Adipose tissue (tissue), 3 donors: ENCODE measurements around the gene ARMH1. TPM values are rescaled to one million over a fixed set of nuclear protein-coding genes. Genes with fewer than 3 reads are reported as not detected.
"Not testable (repeated sequence)": the region's sequence is repeated elsewhere in the genome, so short reads cannot be mapped to it uniquely, and the experiment has no call there.

Experiments
- H3K27ac ChIP-seq: one replicate; pipeline ENCODE4 v1.5.1; 2013; ENCODE audit warnings: low read depth, low read length
- WGBS, 3 donors: extraction: QIAGEN DNeasy Blood & Tissue Kit; methylation state at CpG; one replicate each; pipeline ENCODE4 v1.1.7; 2013; 5-methylcytosine and 5-hydroxymethylcytosine counted together
- polyA plus RNA-seq, 3 donors: library from polyadenylated mRNA; stranded (reverse); fragments of 200-250 nt; gene quantifications; one replicate each; pipeline ENCODE4 v1.2.3, GENCODE V29; 2013
- donor health status: healthy with polysubstance abuse.
- donor health status: Bipolar disorder and iron deficiency.
- donor health status: healthy.

Gene ARMH1
- polyA plus RNA-seq, 3 donors = 0.56 to 5.1 (median 4.4) TPM

DNA sequence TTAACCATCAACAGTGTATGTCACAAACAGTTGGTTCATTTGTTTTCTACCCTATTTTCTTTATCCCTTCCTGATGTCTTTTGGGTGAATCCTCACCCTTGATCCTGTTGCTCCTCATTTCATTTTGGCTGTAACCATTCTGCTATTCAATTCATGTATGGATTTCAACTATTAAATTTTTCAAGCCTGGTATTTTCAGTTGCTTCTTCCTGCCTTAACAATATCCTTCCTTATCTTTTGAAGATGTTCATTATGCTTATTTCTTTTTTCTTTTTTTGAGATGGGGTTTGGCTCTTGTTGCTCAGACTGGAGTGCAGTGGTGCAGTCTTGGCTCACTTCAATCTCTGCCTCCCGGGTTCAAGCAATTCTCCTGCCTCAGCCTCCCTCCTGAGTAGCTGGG lies 59.3 kb downstream of the ARMH1 start:
- WGBS, 3 donors = 68 to 86% (median 72%) methylated on average over 1 of the region's 1 CpG
- no peak overlapping the region for H3K27ac ChIP-seq

DNA sequence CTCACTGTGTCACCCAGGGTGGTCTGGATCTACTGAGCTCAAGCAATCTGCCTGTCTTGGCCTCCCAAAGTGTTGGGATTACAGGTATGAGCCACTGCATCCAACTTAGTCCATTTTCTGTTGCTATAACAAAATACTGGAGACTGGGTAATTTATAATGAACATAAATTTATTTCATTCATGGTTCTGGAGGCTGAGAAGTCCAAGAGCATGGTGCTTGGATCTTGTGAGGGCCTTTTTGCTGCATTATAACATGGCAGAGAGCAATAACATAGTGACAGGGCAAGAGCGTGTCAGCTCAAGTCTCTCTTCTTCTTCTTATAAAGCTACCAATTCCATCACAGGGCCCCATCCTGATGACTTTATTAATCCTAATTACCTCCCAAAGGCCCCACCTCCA lies 61.5 kb downstream of the ARMH1 start:
- WGBS, 3 donors = 93 to 100% (median 100%) methylated on average over 1 of the region's 1 CpG

GRCh38 chr1:44738953-44739306 lies 64.4 kb downstream of the ARMH1 start:
- 15 to 83% (median 74%) methylated on average over 1 of the region's 1 CpG for WGBS, 3 donors

More for the DNA sequence above, 61.5 kb downstream of the ARMH1 start:
- H3K27ac ChIP-seq = no peak overlapping the region

DNA sequence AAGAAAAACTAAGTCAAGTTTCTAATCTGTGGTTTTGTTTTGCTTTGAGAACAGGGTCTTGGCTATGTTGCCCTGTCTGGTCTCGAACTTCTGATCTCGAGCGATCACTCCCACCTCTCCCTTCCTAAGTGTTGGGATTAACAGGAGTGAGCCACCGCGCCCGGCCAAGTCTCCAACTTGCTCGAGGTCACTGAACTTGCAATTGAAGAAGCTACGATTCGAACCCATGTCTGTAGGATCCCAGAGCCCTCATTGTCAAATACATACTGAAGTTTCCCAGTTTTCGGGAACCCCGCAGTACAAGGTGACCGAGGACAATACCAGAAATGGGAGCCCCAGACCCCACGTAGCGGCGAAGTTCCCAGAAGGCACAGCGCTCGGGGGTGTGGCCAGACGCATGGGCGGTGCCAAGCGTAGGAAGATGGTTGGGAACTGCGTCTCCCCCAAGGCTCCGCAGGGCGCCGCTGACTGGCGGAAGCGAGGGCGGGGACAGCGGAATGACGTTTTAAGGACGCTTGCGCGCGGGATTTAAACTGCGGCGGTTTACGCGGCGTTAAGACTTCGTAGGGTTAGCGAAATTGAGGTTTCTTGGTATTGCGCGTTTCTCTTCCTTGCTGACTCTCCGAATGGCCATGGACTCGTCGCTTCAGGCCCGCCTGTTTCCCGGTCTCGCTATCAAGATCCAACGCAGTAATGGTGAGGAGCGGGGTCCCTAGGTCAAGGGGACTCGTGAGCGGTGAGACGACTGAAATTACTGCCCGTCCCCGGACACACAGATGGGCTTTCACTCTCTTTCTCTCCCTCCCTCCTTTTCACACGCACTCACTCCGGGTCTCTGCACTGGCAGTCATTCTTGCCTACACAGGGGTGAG lies 65.0 kb downstream of the ARMH1 start, which contains the start of gene KIF2C:
KIF2C (plus strand) TSS at position 531 of the 872 bp plus-strand sequence; CDS start at position 627, 96 bp downstream.
- 0% methylated on average over 57 of the region's 57 CpGs for WGBS, 3 donors
- H3K27ac ChIP-seq = no peak within 1 kb of the TSS

More at GRCh38 chr1:44738953-44739306, 64.4 kb downstream of the ARMH1 start:
- H3K27ac ChIP-seq = not testable (repeated sequence)

GRCh38 chr1:44740179-44740617 lies 65.7 kb downstream of the ARMH1 start:
- 3 to 4% (median 3%) methylated on average over 14 of the region's 14 CpGs for WGBS, 3 donors
- no peak overlapping the region for H3K27ac ChIP-seq

DNA sequence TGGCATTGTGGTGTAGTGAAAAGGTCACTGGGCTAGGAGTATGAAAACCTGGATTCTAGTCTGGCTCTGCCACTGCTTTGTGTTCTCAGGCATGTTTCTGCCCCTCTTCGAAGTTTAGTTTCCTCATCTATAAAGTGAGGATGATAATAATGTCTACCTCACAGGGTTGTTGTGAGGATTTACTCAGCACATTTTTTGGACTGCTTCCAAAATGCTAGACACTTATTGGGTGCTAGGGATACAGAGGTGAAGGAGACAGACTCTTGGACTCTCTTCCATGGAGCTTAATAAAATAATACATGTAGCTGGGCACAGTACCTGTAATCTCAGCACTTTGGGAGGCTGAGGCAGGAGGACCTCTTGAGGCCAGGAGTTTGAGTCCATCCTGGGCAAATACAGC lies 68.7 kb downstream of the ARMH1 start:
- H3K27ac ChIP-seq = no peak overlapping the region
- WGBS, 3 donors = 96 to 100% (median 96%) methylated on average over 1 of the region's 1 CpG

DNA sequence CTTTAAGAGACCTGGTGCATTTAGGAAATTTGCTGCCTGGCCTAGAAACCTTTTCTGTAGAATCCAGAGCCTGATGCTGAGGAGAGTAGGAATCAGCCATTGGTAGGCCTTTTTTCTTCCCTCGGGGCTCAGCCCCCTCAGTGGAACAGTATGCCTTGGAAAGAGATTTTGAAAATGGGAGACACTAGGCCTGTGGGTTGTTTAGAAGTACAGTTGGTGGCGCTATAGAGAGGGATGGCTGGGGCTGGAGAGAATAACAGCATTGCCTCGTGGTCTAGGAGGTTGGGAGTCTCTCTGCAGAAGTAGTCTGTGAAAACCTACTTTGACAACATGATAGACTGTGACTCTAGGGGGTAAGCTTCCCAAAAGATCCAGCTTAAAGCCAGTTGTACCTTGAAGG lies 73.4 kb downstream of the ARMH1 start:
- WGBS, 3 donors = 89 to 92% (median 92%) methylated on average over 3 of the region's 3 CpGs
- H3K27ac ChIP-seq = no peak overlapping the region

DNA sequence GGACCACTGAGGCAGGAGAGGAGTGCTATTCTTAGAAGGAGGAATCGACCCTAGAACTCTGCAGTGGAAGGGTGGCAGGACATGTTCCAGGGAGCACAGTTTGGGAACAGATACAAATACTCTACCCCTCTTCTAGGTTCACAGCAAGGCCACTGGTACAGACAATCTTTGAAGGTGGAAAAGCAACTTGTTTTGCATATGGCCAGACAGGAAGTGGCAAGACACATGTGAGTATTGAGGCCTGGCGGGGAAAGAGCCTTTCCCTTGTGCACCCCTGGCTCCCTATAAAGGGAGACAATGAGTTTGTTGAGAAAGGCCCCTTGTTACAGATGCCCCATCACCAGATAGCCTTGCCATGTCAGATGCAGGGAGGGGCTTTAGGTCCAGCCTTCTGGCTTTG lies 82.9 kb downstream of the ARMH1 start:
- WGBS, 3 donors = 92 to 100% (median 95%) methylated on average over 2 of the region's 2 CpGs
- no peak overlapping the region for H3K27ac ChIP-seq

DNA sequence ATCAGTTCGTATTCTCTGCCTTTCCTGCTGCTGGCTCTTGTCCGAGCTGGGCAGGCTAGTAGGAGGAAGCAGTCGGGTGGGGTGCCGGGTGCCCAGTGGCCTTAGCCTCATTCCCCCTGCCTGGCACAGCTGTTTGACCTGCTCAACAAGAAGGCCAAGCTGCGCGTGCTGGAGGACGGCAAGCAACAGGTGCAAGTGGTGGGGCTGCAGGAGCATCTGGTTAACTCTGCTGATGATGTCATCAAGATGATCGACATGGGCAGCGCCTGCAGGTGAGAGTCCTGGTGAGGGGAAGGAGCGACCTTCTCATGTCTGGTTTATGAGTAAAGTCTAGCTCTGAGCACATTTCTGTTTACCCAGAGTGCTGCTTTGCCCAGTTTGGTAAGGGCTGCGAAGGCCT lies 84.6 kb downstream of the ARMH1 start:
- no peak overlapping the region for H3K27ac ChIP-seq
- 91 to 96% (median 91%) methylated on average over 11 of the region's 11 CpGs for WGBS, 3 donors

GRCh38 chr1:44760876-44761275 lies 86.4 kb downstream of the ARMH1 start:
- H3K27ac ChIP-seq = no peak overlapping the region
- 81 to 91% (median 86%) methylated on average over 3 of the region's 3 CpGs for WGBS, 3 donors

GRCh38 chr1:44766421-44766820 lies 91.9 kb downstream of the ARMH1 start:
- not testable (repeated sequence) for H3K27ac ChIP-seq
- 93 to 95% (median 95%) methylated on average over 6 of the region's 6 CpGs for WGBS, 3 donors

Other genes starting within 250 kb of the ARMH1 start
- 10 to 100 TPM in 2 of 3 donors, 1 to 10 TPM in 1; 9.0 to 24.6 (median 13.3) TPM for gene TMEM53, start 233 bp upstream of the ARMH1 start, polyA plus RNA-seq
- gene RNU5D-1, start 56.5 kb downstream of the ARMH1 start, polyA plus RNA-seq = not detected
- under 1 TPM; 0.18 to 0.45 (median 0.45) TPM for gene KIF2C, start 65.1 kb downstream of the ARMH1 start, polyA plus RNA-seq
- gene RPS8, start 100.8 kb downstream of the ARMH1 start, polyA plus RNA-seq = 1,000 to 10,000 TPM; 1,595 to 3,591 (median 2,179) TPM
- under 1 TPM in 2 of 3 donors, not detected in 1; 0.16 to 0.21 TPM for gene BEST4, start 113.5 kb downstream of the ARMH1 start, polyA plus RNA-seq
- gene PLK3, start 125.7 kb downstream of the ARMH1 start, polyA plus RNA-seq = 10 to 100 TPM in 2 of 3 donors, 1 to 10 TPM in 1; 6.7 to 50.9 (median 39.8) TPM
- gene DYNLT4, start 132.6 kb downstream of the ARMH1 start, polyA plus RNA-seq = under 1 TPM in 2 of 3 donors, not detected in 1; 0.25 to 0.74 TPM
- gene BTBD19, start 133.8 kb downstream of the ARMH1 start, polyA plus RNA-seq = 10 to 100 TPM in 2 of 3 donors, 1 to 10 TPM in 1; 1.6 to 12.0 (median 10.8) TPM
- under 1 TPM; 0.26 to 0.56 (median 0.37) TPM for gene PTCH2, start 168.5 kb downstream of the ARMH1 start, polyA plus RNA-seq